Suprapubic skin (tissue), 4 donors: ENCODE results near the gene PSMA2. TPM values are rescaled to one million over a fixed set of nuclear protein-coding genes. Genes with fewer than 3 reads are reported as not detected.
"Not testable (repeated sequence)": the region's sequence is repeated elsewhere in the genome, so short reads cannot be mapped to it uniquely, and the experiment has no call there.

Experiments
- DNase-seq, 2 donors: peaks; one replicate each; pipeline ENCODE4 v3.0.0-alpha.2; 2019; ENCODE audit warnings: low spot score in 2 of 2
- H3K27ac ChIP-seq: fragments of 200-600 bp; sonication (generic); one replicate; pipeline ENCODE4 v1.5.1; 2019
- H3K27me3 ChIP-seq: fragments of 200-600 bp; sonication (generic); one replicate; pipeline ENCODE4 v1.5.1; 2019
- H3K36me3 ChIP-seq: fragments of 200-600 bp; sonication (generic); one replicate; pipeline ENCODE4 v1.5.1; 2019
- H3K4me1 ChIP-seq: fragments of 200-600 bp; sonication (generic); one replicate; pipeline ENCODE4 v1.5.1; 2019
- H3K4me3 ChIP-seq: fragments of 200-600 bp; sonication (generic); one replicate; pipeline ENCODE4 v1.5.1; 2019; ENCODE audit warnings: mild to moderate bottlenecking
- H3K9me3 ChIP-seq: fragments of 200-600 bp; sonication (generic); one replicate; pipeline ENCODE4 v1.5.1; 2019
- EP300 ChIP-seq: sonication (generic); formaldehyde crosslinking; IDR thresholded peaks from one replicate; pipeline ENCODE4 v1.6.1; 2017; ENCODE audit warnings: antibody characterized with exemption
- POLR2A ChIP-seq, 2 donors: fragments of 450-650 bp; IDR thresholded peaks; one replicate each; pipeline ENCODE4 v1.6.1; 2017; ENCODE audit warnings: antibody characterized with exemption in 2 of 2, mild to moderate bottlenecking in 2 of 2, moderate library complexity in 2 of 2
- POLR2AphosphoS5 ChIP-seq, 3 donors: sonication (generic); formaldehyde crosslinking; IDR thresholded peaks; one replicate each; pipeline ENCODE4 v1.6.1; 2017; ENCODE audit warnings: antibody characterized with exemption in 3 of 3
- WGBS: methylation state at CpG from one replicate; pipeline ENCODE4 v1.1.5; 2018; 5-methylcytosine and 5-hydroxymethylcytosine counted together
- total RNA-seq, 4 donors: library from RNA; depleted of rRNA; stranded (reverse); fragments of >200 nt; gene quantifications; one replicate each; pipeline ENCODE4 v1.1.0, GENCODE V29; 2016
- TF ChIP-seq, protein P1 (sequence below), 2 donors: fragments of 200-600 bp in 1 of 2; fragments of 450-650 bp in 1 of 2; sonication (generic) in 1 of 2; IDR thresholded peaks; one replicate each; pipeline ENCODE4 v1.5.1; 2016 to 2019; ENCODE audit warnings: antibody characterized with exemption in 2 of 2, mild to moderate bottlenecking in 1 of 2, moderate library complexity in 1 of 2

The PSMA2 gene
- total RNA-seq, 4 donors from 2014 or later = 29.9 to 58.9 (median 46.0) TPM

DNA sequence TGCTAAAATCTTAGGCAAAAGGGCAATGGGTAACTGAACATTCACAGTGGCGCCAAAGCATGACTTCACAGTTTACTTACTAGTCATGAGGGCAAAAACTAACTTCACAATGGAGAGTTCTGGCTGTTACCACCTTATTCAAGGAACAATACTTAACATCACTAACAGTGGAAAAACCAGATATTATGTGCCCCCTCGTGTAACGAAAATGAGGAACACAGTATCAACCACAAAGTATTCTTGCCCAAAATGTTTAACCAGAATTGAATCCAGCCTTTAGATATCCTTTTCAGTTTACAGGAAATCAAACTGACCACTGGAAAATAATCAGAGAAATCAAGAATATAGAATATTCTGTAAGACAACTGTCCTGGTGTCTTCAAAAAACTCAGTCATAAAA, 29.6 kb downstream of the PSMA2 start:
- WGBS = 69% methylated on average over 3 of the region's 3 CpGs
- TF ChIP-seq POLR2AphosphoS5 (IDR thresholded peaks at IDR 0.05) (no peak), EP300 (no peak), POLR2A (IDR thresholded peaks at IDR 0.05) (no peak)
- TF ChIP-seq, protein P1, sequence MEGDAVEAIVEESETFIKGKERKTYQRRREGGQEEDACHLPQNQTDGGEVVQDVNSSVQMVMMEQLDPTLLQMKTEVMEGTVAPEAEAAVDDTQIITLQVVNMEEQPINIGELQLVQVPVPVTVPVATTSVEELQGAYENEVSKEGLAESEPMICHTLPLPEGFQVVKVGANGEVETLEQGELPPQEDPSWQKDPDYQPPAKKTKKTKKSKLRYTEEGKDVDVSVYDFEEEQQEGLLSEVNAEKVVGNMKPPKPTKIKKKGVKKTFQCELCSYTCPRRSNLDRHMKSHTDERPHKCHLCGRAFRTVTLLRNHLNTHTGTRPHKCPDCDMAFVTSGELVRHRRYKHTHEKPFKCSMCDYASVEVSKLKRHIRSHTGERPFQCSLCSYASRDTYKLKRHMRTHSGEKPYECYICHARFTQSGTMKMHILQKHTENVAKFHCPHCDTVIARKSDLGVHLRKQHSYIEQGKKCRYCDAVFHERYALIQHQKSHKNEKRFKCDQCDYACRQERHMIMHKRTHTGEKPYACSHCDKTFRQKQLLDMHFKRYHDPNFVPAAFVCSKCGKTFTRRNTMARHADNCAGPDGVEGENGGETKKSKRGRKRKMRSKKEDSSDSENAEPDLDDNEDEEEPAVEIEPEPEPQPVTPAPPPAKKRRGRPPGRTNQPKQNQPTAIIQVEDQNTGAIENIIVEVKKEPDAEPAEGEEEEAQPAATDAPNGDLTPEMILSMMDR (IDR thresholded peaks at IDR 0.05) = no peak
- no peaks in the 10 kb centered on the region for H3K4me1 ChIP-seq

DNA sequence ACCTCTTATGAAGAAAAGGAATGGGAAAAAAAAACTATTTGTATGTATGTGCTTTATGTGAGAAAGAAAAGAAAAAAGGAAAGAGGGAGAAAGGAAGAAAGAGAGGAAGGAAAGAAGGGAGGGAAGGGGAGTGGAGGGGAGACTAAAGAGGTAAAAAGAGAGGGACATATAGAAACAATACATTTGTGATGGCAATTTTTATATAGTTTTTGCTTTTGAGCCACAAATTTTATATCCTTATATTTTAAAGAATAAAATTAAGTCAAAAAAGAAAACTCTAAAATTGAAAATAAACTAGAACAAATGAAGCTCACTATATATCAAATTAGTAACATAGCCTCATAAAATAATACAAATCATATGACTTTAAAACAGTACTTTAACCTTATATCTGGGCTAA, 31.1 kb downstream of the PSMA2 start:
- Histone ChIP-seq H3K9me3 (no peaks in the 10 kb centered on the region), H3K36me3 (no peaks in the 10 kb centered on the region), H3K4me1 (no peaks in the 10 kb centered on the region), H3K27me3 (no peaks in the 10 kb centered on the region), H3K27ac (no peak overlapping the region), H3K4me3 (no peak overlapping the region)
- no peak for DNase-seq
- TF ChIP-seq, protein P1 (IDR thresholded peaks at IDR 0.05) = no peak
- no peak for TF ChIP-seq POLR2AphosphoS5 (IDR thresholded peaks at IDR 0.05)
- TF ChIP-seq EP300 = no peak
- no peak for TF ChIP-seq POLR2A (IDR thresholded peaks at IDR 0.05)

More for the DNA sequence above, 29.6 kb downstream of the PSMA2 start:
- no peak for DNase-seq
- Histone ChIP-seq H3K27ac (no peak overlapping the region), H3K9me3 (no peaks in the 10 kb centered on the region), H3K4me3 (no peak overlapping the region), H3K27me3 (no peaks in the 10 kb centered on the region), H3K36me3 (no peaks in the 10 kb centered on the region)

DNA sequence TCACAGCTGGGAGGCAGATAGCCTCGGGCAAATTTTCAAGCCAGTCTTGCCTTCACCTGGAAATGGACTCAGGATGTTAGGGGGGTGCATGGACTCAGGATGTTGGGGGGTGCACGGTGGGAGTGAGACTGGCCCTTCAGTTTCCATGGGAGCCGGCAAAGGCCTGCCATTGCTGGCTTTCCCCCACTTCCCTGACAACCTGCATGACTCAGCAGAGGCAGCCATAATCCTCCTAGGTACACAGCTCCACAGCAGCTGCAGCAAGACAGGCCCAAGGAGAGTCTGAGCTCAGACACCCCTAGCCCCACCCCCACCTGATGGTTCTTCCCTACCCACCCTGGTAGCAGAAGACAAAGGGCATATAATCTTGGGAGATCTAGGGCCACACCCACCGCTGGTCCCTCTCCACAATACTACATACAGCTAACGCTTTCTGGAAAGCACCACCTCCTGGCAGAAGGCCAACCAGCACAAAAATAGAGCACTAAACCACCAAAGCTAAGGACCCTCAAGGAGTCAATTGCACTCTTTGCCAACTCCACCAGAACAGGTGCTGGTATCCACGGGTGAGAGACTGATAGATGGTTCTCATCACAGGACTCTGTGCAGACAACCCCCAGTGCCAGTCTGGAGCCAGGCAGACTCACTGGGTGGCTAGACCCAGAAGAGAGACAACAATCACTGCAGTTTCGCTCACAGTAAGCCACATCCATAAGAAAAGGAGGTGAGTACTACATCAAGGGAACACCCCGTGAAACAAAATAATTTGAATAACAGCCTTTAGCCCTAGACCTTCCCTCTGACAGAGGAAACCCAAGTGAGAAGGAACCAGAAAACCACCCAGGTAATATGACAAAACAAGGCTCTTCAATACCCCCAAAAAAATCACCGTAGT, 38.4 kb downstream of the PSMA2 start:
- WGBS = 81% methylated on average over 9 of the region's 9 CpGs
- Histone ChIP-seq H3K27me3 (no peaks in the 10 kb centered on the region), H3K36me3 (no peaks in the 10 kb centered on the region), H3K4me1 (peaks cover 6% of the 10 kb centered on the region), H3K9me3 (peaks cover 2% of the 10 kb centered on the region), H3K4me3 (no peak overlapping the region), H3K27ac (no peak overlapping the region)
- TF ChIP-seq, protein P1 (IDR thresholded peaks at IDR 0.05) = no peak
- TF ChIP-seq EP300 (no peak), POLR2A (IDR thresholded peaks at IDR 0.05) (no peak), POLR2AphosphoS5 (IDR thresholded peaks at IDR 0.05) (no peak)
- no peak for DNase-seq

DNA sequence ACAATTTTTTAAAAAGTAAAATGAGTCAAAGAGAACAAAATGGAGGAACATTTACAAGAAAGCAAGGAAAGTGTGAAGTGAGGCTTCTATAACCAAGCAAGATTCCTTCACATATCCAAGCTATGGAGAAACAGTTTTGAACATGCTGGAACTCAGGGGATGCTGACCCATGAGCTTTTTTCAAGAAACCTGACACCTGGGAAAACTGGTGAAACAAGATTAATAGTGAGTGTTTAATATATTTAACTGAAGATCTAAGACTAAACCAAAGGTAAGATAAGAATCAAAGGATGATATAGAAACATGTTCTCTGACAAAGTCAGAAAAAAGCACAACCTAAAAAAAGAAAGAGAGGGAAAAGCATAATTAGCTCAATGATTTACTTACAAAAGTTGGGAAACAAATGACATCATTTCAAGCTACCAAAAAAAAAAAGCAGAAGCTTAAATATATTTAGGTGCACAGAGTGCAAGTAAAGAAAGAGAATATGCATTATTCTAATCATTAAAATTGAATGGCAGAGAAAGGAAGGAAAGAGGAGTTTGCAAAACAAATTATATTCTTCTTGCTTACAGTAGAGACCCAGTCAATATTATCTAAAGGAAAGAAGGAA, 45.0 kb downstream of the PSMA2 start:
- no peaks in the 10 kb centered on the region for H3K27me3 ChIP-seq
- no peak overlapping the region for H3K27ac ChIP-seq
- H3K4me3 ChIP-seq = no peak overlapping the region
- TF ChIP-seq POLR2A (IDR thresholded peaks at IDR 0.05) = no peak
- no peak for TF ChIP-seq EP300
- TF ChIP-seq, protein P1 (IDR thresholded peaks at IDR 0.05) = no peak
- no peak for TF ChIP-seq POLR2AphosphoS5 (IDR thresholded peaks at IDR 0.05)
- H3K9me3 ChIP-seq = no peaks in the 10 kb centered on the region
- H3K4me1 ChIP-seq = peaks cover 16% of the 10 kb centered on the region
- DNase-seq = no peak
- H3K36me3 ChIP-seq = no peaks in the 10 kb centered on the region

DNA sequence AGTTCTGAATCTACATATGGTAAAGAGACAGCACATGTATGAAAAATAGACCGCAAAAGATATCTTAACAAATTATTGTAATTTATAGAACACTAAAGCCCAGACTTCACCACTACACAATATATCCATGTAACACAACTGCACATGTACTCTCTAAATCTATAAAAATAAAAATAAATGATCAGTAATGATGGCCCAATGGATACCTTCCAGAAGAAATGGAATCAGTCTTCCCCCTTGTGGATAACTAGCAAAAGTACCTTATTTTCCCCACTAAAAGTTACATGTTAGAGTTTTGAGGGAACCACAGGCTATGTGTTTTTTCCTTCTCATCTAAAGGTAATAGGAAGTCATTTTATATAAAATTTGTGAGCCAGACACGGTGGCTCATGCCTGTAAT, 45.8 kb downstream of the PSMA2 start:
- 77% methylated on average over 2 of the region's 2 CpGs for WGBS
- Histone ChIP-seq H3K4me1 (peaks cover 16% of the 10 kb centered on the region), H3K9me3 (no peaks in the 10 kb centered on the region), H3K27me3 (no peaks in the 10 kb centered on the region), H3K4me3 (no peak overlapping the region), H3K36me3 (no peaks in the 10 kb centered on the region), H3K27ac (no peak overlapping the region)
- no peak for TF ChIP-seq EP300
- TF ChIP-seq, protein P1 (IDR thresholded peaks at IDR 0.05) = no peak
- TF ChIP-seq POLR2AphosphoS5 (IDR thresholded peaks at IDR 0.05) = no peak
- TF ChIP-seq POLR2A (IDR thresholded peaks at IDR 0.05) = no peak
- DNase-seq = no peak

DNA sequence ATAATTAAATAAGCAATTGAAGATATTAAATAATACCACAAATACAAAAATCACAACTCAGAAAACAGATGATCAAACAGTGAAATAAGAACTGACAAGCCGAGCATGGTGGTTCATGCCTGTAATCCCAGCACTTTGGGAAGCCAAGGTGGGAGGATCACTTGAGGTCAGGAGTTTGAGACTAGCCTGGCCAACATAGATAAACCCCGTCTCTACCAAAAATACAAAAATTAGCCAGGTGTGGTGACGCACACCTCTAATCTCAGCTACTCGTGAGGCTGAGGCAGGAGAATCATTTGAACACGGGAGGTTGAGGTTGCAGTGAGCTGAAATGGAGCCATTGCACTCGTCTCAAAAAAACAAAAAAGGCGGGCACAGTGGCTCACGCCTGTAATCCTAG, 46.8 kb downstream of the PSMA2 start:
- not testable (repeated sequence) for H3K9me3 ChIP-seq, H3K27ac ChIP-seq, H3K36me3 ChIP-seq, DNase-seq, H3K27me3 ChIP-seq, H3K4me3 ChIP-seq
- peaks cover 16% of the 10 kb centered on the region for H3K4me1 ChIP-seq
- WGBS = 93% methylated on average over 8 of the region's 8 CpGs
